Left kidney (tissue), 2 donors: ENCODE results near the gene RNLS. TPM values are rescaled to one million over a fixed set of nuclear protein-coding genes. Genes with fewer than 3 reads are reported as not detected.
"Not testable (repeated sequence)": the region's sequence is repeated elsewhere in the genome, so short reads cannot be mapped to it uniquely, and the experiment has no call there.

Source experiments
- DNase-seq: peaks from one replicate; pipeline ENCODE4 v3.0.0-alpha.2; 2013
- polyA plus RNA-seq: library from polyadenylated mRNA; unstranded; fragments of 120-200 nt; gene quantifications from one replicate; pipeline ENCODE4 v1.2.1, GENCODE V29; 2013; ENCODE audit not compliant: insufficient read length

The RNLS gene
- polyA plus RNA-seq, 1 donor: 15.3 TPM

- DNase-seq: no peak
Measured at GRCh38 chr10:88293073-88293472, 290.0 kb downstream of the RNLS start.

GRCh38 chr10:88292185-88292514, 291.0 kb downstream of the RNLS start:
- DNase-seq: no peak

DNA sequence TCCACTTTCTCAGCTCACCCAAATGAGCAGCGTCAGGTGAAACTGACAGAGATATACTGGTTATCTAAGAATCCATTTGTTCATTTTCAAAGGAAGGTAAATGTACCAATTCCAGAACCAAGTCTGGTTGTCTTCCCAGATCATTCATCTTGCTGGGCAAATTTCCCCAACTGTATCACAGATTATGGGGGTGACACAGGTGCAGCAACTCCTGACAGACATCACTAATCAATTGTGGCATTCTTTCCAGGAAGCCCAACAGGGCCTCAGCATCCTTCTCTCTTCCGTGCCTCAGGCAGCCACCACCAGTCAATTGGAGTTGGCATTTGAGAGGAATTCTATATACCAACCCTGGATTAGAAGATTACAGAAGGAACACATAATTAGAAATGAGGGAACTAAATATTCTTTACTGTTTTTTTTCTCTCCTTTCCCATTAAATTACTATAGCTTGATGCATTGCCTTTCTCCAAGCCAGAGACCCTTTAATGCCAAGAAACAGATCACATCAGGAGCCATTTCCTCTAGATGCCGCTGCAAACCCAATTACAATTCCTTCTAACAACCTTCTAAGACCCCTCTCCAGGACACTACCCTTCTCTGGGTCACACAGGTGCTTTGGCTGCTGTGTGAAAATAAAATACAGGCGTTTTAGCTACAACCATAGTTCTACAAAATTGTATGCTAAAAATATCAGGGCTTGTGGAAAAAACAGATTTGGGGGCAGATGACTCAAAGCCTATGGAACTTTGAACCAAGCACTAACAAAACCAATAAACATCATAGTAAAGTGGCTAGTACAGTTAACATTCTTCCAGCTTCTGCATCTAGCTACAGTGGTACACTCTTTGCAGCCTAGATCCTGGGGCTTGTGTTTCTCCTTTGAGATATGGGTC, 291.6 kb downstream of the RNLS start:
- DNase-seq: no peak

DNA sequence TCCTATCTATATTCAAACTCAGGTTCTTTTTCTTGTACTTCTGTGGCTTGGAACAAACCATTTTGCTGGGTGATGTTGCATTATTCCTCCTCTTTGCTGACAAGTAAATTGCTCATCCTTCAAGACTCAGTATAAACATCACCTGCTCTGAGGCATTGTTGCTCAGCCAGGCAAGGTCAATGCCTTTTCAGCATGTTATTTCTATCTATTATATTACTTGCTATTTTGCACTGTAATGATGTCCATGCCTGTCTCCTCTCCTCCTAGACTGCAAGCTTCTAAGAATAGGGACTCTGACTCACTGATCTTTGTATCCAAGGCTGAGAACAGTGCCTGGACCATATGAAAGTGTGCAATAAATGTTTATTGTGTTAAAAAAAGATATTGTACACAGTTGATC, 293.8 kb downstream of the RNLS start:
- DNase-seq: no peak

DNA sequence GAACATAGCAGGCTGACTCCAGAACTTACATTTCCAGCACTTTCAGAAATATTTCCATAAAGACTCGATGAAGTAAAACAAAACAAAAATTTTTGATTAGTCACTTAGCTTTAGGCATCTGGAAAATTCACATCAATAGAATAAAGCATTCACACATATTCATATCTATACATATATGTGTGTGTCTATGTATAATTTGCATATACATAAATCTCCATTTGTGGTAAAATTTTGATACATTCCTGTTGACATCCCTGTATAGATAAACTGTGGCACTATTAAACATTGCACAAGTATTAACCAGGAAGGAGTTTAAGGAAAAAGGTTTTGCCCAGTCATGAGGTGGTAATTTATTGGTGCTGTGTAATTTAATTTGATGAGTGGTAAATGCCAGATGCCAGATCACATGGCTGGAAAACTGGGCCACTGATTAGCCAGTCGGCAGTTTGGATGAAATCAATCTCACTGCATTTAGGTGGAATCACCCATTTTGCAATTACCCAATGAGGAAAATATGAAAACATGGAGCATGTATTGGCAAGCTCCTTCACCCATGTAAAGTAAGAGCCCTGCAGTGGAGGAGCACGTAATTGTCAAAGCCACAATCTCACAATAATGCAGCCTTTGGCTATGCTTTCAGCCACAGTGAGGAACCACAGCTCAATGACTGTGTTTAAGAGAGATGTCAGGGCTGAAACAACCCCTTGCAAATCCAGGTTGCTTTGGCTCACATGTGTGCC, 294.6 kb downstream of the RNLS start:
- DNase-seq: no peak

DNA sequence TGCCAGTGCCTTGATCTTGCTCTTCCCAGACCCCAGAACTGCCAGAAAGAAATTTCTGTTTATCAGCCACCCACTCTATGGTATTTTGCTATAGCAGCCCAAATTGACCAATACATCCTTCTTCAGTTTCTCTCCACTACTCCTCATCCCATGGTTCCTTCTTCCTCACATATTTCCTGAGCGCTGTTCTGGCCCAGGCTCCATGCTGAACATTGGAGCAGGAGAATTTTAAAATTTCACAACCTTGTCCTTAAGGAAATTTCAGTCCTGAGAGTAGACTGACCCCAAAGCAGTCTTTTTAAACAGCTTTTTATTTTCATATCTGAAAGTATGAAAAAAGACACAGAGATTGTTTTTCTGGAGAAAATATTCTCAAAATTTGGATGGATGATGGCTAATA, 297.1 kb downstream of the RNLS start:
- no peak for DNase-seq

- no peak for DNase-seq
Measured at GRCh38 chr10:88281592-88282347, 301.3 kb downstream of the RNLS start.

DNA sequence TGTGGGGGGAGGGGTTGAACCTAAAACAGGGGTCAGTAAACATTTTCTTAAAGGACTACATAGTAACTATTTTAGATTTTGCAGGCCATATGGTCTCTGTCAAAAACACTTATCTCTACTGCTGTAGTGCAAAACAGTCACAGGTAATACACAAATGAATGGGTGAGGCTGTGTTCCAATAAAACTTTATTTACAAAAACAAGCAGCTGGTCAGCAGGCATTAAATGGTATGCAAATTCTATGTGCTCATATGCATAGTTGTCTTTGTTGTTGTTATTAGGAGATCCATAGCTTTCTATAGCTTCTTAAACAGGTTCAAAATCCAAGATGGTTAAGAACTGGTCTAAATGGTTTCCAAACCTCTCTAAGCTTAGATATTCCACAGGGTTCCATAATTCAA, 302.6 kb downstream of the RNLS start:
- DNase-seq: no peak

DNA sequence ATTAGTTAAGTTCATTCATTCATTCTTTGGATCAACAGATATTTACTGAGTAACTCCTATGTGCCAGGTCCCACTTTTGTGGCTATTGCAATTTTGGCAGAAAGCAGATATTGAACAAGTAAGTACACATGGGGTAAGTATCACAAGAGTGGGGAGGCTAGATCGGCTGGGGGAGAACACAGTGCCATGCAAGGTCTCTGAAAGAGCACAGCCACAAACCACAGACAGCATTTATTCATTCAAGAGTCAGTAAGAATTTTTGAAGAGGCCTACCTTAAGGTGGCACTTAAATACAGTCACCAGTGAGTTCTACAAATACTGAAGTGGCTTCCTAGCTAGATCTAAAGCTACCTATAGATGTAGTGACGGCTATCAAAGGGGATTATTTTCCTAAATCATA, 304.2 kb downstream of the RNLS start:
- DNase-seq: no peak

DNA sequence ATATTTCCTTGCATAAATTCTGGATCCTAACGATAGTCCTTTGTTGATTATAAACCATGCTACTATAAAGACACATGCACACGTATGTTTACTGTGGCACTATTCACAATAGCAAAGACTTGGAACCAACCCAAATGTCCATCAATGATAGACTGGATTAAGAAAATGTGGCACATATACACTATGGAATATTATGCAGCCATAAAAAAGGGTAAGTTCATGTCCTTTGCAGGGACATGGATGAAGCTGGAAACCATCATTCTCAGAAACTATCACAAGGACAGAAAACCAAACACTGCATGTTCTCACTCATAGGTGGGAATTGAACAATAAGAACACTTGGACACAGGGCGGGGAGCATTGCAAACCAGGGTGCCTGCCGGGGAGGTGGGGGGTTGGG, 306.2 kb downstream of the RNLS start:
- not testable (repeated sequence) for DNase-seq

DNA sequence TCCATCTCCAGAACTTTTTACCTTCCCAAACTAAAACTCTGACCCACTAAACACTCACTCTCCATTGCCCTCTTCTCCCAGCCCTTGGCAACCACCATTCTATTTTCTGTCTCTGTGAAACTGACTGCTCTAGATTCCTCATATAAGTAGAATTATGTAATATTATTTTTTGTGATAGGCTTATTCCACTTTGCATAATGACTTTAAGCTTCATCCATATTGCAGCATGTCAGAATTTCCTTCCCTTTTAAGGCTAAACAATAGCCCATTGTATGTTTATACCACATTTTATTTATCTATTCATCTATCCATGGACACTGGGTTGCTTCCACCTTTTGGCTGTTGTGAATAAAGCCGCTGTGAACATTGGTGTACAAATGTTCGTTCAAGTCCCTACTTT, 308.8 kb downstream of the RNLS start:
- no peak for DNase-seq

DNA sequence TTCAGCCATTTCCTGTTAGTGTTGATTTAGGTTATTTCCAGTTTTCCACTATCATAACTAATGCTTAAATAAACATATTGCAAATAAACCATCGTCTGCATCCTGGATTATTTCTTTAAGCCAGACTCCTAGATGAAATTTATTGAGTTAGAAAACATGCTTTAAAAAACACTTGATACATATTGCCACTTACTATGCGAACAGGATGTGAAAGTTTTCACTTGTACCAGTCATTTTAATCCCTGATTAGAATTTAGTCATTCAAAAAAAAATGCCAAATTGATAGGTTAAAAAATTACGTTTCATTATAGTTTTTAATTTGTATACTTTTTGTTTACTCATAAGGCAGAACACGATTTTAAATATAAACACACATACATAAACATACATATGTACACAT, 309.6 kb downstream of the RNLS start:
- DNase-seq: no peak

DNA sequence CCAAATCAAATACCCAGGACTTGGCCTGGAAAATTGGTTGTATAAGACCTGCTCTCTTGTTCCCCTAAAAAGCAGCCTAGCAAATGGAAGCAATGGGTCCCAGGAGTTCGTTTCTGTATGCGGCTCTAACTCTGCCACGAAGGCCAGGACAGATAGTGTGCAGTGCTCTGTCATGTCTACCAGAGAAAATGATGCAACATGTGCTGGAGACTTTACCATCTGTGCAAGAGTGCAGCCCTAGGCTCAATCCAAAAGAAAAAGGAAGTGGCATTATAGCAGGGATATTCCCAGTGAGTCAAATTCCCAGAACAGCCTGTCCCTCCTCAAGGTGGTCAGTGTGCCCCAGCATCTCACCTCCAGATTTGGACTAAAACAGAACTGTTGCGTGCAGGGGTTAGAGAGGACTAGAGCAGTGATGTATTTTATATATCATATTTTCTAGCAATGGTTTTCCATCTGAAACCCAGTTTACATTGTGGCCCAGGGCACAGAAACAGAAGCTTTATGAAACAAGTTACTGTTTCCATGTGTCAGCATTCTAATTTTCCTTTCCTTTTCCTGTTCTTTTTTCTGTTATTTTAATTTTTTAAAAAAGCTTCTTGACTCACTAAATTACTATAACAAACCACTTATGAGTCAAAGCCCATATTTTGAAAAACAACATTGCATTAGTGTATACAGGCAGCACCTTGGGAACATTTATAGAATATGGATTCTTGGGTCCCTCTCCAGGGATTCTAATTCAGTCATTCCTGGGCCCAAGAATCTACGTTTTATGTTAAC, 311.2 kb downstream of the RNLS start:
- no peak for DNase-seq

DNA sequence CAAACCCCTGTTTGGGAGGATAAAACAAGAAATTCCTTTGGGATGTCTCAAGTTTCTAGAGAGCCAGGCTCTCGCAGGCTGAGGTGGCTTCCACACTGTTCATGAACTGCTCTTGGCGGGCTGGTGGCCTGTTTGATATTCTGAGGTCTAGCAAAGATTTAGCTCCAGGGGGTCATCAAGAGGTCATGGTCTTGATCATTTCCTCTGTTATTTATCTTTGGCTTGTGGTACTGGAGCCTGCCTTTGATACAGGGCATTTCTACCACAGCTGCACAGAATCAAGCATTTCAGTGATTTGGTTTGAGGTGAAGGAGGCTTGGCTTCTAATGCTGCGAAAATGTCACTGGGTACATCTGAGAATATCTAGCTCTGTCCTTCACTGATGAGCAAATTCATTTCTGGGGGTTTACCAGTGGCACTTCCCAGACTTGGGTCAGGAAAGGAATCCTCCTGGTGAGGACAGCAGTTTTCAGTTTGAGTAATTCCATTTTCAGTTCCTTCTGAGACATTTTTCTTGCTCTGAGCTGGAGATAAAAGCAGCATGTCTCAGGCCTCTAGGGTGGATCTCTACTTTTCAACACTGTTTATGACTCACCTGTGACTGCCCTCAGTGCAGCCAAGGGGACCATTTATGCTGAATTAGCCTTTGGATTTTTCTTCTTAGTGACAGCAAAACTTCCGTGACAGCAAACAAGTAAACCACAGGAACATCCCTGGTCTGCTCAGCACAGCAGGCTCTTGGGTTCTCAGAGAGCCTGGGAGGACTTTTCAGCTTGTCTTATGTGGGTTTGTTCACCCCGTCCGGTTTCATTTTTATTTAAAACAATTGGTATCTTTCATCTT, 312.0 kb downstream of the RNLS start:
- no peak for DNase-seq

DNA sequence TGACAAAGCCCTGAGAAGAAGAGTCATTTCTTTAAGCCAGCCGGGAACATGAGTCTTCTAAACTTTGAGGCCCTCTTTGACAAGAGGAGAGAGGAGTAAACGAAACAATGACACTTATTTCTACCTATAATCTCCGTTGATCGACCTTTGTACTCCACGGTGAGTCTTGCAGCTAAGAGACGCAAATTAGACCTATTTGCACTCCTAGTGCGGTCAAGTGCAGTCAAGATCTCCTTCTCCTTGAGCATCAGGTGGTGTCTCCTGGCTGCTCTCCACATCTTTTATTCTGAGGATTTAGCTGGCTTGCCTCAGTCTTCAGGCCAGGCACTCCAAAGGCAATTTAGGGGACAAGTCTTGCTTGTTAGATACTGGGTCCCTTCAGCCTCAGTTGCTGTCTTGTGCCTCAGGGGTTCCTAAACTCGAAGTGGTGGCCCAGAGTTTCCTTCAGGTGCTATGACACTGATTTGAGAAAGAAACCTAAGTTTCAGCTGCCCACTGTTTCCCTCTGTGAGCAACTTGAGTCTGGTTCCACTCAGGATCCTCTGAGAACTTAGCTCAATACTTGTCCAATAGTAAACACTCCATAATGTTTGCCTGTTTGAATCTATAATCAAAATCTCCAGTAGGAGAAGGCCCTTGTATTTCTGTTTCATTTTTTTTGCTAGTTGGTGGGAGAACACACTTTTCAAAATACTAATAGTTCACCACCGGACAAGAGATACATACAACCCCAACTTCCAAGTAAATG, 312.9 kb downstream of the RNLS start:
- DNase-seq: no peak

- no peak for DNase-seq
Measured at GRCh38 chr10:88262591-88263234, 320.4 kb downstream of the RNLS start.

DNA sequence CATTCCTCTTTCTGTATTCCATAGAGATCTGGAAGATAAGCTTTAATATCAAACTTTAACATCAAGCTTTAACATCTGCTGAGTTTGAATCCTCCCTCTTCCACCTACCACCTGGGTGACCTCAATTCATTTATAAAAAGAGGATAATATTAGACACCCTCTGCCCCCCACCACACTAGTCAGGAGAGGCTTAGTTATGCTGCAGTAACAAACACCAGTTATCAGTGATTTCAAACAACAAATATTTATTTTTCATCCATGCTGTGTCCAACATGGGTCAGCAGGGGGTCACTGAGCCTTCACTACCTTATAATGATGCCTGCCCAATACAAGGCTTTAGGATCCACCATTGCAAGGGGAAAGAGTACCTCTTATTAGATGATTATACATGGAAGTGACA, 322.0 kb downstream of the RNLS start:
- no peak for DNase-seq

- DNase-seq: no peak
Measured at GRCh38 chr10:88260329-88261051, 322.6 kb downstream of the RNLS start.

DNA sequence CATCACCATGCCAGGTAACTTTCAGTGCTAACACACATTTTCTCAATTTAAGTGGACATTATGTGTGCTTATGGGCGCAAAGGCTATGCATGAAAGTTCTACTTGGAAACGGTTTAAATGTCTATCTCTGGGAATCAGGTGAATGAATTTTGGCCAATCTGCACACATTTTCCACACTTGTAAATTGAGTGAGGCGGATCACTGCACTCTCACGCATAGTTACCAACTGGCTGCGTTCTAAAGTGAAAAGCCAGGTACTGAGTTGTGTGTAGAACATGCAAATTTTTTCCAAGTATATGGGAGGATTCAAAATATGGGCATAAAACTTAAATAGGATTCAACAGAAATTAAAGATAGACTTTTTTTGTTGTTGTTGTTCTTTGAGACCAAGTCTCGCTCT, 323.7 kb downstream of the RNLS start:
- no peak for DNase-seq
